PC-9 (cell line): ENCODE results near the gene MRTO4. TPM values are rescaled to one million over a fixed set of nuclear protein-coding genes. Genes with fewer than 3 reads are reported as not detected.
"Not testable (repeated sequence)": the region's sequence is repeated elsewhere in the genome, so short reads cannot be mapped to it uniquely, and the experiment has no call there.

ENCODE experiments used
- BruUV-seq: library from RNA; stranded (reverse); fragments of 400-500 nt; replicated peaks from 2 replicates; lab custom pipeline; 2021; lab: Mats Ljungman, UMichigan
- CTCF ChIA-PET: fragments of 300-600 bp; sonication (Branson Sonifier 250); formaldehyde crosslinking; loops from one replicate; lab custom pipeline; 2022; ENCODE audit warnings: antibody characterized with exemption; lab: Charles Lee
- POLR2A ChIA-PET: fragments of 300-600 bp; sonication (Branson Sonifier 250); formaldehyde crosslinking; loops from one replicate; lab custom pipeline; 2022; ENCODE audit warnings: antibody characterized with exemption; ENCODE audit not compliant: unreplicated experiment; lab: Charles Lee
- DNase-seq, 2 experiments: peaks; one replicate each; pipeline versions ENCODE4 v3.0.0 to v3.0.0-alpha.2; 2015 to 2022; ENCODE audit warnings: mixed read lengths in 1 of 2
- H2AFZ ChIP-seq: fragments of 200-600 bp; sonication (generic); 2 replicates; pipeline ENCODE4 v1.8.1; 2017; ENCODE audit warnings: antibody characterized with exemption
- H3F3A ChIP-seq: fragments of 200-600 bp; sonication (generic); 2 replicates; pipeline ENCODE4 v1.8.1; 2017; ENCODE audit warnings: antibody characterized with exemption, mild to moderate bottlenecking, low read depth; ENCODE audit not compliant: insufficient read depth
- H3K27ac ChIP-seq: fragments of 200-600 bp; sonication (generic); 2 replicates; pipeline ENCODE4 v1.6.1; 2016; ENCODE audit warnings: mixed run types
- H3K27me3 ChIP-seq: fragments of 200-600 bp; sonication (generic); 2 replicates; pipeline ENCODE4 v1.6.1; 2016; ENCODE audit warnings: low read depth, mixed run types; ENCODE audit not compliant: insufficient read depth
- H3K36me3 ChIP-seq: fragments of 200-600 bp; sonication (generic); 2 replicates; pipeline ENCODE4 v1.6.1; 2016; ENCODE audit warnings: low read depth, mixed run types
- H3K4me1 ChIP-seq: fragments of 200-600 bp; sonication (generic); replicated peaks from 2 replicates; pipeline ENCODE4 v1.6.1; 2016; ENCODE audit warnings: mixed run types; ENCODE audit not compliant: insufficient read depth
- H3K4me2 ChIP-seq: fragments of 200-600 bp; sonication (generic); 2 replicates; pipeline ENCODE4 v1.6.1; 2017; ENCODE audit warnings: mixed run types
- H3K4me3 ChIP-seq: fragments of 200-600 bp; sonication (generic); 2 replicates; pipeline ENCODE4 v1.6.1; 2016; ENCODE audit warnings: mixed run types
- H3K79me2 ChIP-seq: fragments of 200-600 bp; sonication (generic); 2 replicates; pipeline ENCODE4 v1.6.1; 2017; ENCODE audit warnings: low read depth, mixed run types
- H3K9me2 ChIP-seq: fragments of 200-600 bp; sonication (generic); 2 replicates; pipeline ENCODE4 v1.8.1; 2017; ENCODE audit warnings: mild to moderate bottlenecking; ENCODE audit not compliant: insufficient read depth
- H3K9me3 ChIP-seq: fragments of 200-600 bp; sonication (generic); 2 replicates; pipeline ENCODE4 v1.8.1; 2016; ENCODE audit warnings: low read depth; ENCODE audit not compliant: insufficient read depth
- H4K20me1 ChIP-seq: fragments of 200-600 bp; sonication (generic); 2 replicates; pipeline ENCODE4 v1.8.1; 2017; ENCODE audit not compliant: insufficient read depth
- EZH2 ChIP-seq: fragments of 200-600 bp; sonication (generic); IDR thresholded peaks from 2 replicates; pipeline ENCODE4 v1.8.0; 2017; ENCODE audit warnings: antibody characterized with exemption, low read depth
- intact Hi-C: fragments of 100-400 bp; cut with micrococcal nuclease; formaldehyde crosslinking; loops from one replicate; pipeline ENCODE4 v1.10.0; 2022; ENCODE audit not compliant: unreplicated experiment
- total RNA-seq: library from RNA; stranded (reverse); gene quantifications from 2 replicates; pipeline ENCODE4 v1.2.3, GENCODE V29; 2021
- TF ChIP-seq, protein P1 (sequence below): fragments of 200-600 bp; sonication (generic); conservative IDR thresholded peaks from 2 replicates; pipeline ENCODE4 v1.6.1; 2017; ENCODE audit warnings: mixed run types, antibody characterized with exemption, mild to moderate bottlenecking, moderate library complexity

MRTO4 gene
- total RNA-seq, 1 experiment from 2014 or later: 29.0 TPM

DNA sequence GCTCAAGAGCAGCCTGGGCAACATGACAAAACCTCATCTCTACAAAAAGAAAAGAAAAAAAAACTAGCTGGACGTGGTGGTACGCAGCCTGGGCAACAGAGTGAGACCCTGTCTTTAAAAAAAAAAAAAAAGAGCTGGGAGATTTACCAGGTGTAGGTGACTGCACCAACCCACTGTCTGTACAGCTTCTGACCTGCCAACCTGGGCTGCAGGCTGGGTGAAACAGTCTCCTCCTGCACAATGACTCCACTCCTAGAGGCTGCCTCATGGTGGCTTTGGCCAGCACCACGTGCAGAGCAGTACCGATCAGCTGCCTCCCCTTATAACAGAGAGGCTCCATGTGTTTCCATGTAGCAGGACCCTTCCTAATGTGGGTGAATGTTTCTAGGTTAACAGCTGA is 3.7 kb downstream of the MRTO4 start:
- CTCF ChIA-PET: no interaction called here
- no peak for DNase-seq
- H3K4me1 ChIP-seq: peaks cover 14% of the 10 kb centered on the region
- no peaks in the 10 kb centered on the region for H3K9me2 ChIP-seq
- no peak overlapping the region for H3K4me2 ChIP-seq
- intact Hi-C loops: no loop called here
- H3K4me3 ChIP-seq: no peak overlapping the region
- no peak overlapping the region for H3K27ac ChIP-seq
- TF ChIP-seq, protein P1, sequence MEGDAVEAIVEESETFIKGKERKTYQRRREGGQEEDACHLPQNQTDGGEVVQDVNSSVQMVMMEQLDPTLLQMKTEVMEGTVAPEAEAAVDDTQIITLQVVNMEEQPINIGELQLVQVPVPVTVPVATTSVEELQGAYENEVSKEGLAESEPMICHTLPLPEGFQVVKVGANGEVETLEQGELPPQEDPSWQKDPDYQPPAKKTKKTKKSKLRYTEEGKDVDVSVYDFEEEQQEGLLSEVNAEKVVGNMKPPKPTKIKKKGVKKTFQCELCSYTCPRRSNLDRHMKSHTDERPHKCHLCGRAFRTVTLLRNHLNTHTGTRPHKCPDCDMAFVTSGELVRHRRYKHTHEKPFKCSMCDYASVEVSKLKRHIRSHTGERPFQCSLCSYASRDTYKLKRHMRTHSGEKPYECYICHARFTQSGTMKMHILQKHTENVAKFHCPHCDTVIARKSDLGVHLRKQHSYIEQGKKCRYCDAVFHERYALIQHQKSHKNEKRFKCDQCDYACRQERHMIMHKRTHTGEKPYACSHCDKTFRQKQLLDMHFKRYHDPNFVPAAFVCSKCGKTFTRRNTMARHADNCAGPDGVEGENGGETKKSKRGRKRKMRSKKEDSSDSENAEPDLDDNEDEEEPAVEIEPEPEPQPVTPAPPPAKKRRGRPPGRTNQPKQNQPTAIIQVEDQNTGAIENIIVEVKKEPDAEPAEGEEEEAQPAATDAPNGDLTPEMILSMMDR: no peak
- no peak for TF ChIP-seq EZH2
- H3K27me3 ChIP-seq: no peaks in the 10 kb centered on the region
- H2AFZ ChIP-seq: no peak overlapping the region
- no peaks in the 10 kb centered on the region; the same call in 1 of the 2 replicates for H3F3A ChIP-seq
- H3K79me2 ChIP-seq: peaks cover 50% of the 10 kb centered on the region
- H4K20me1 ChIP-seq: peaks cover 21% of the 10 kb centered on the region
- H3K9me3 ChIP-seq: no peaks in the 10 kb centered on the region
- POLR2A ChIA-PET: no interaction called here
- H3K36me3 ChIP-seq: no peaks in the 10 kb centered on the region
- no TSS peak for BruUV-seq

DNA sequence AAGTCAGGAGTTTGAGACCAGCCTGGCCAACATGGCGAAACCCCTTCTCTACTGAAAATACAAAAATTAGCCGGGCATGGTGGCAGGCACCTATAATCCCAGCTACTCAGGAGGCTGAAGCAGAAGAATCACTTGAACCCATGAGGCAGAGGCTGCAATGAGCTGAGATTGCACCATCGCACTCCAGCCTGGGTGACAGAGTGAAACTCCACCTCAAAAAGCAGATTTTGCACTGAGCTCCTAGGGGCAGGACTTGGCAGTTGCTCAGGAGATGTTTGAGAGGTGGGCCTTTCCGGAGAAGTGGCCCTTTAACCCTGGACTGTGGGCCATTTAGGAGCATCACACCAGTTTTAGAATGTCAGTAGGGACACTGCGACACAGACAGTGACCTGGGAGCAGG is 4.7 kb downstream of the MRTO4 start:
- POLR2A ChIA-PET, H3K4me2 ChIP-seq, H2AFZ ChIP-seq, H3K9me3 ChIP-seq, DNase-seq, BruUV-seq, intact Hi-C loops, H3K27ac ChIP-seq, H3K27me3 ChIP-seq, H3K36me3 ChIP-seq, H3F3A ChIP-seq, H3K9me2 ChIP-seq, CTCF ChIA-PET, H3K4me3 ChIP-seq: not testable (repeated sequence)
- H3K4me1 ChIP-seq: peaks cover 11% of the 10 kb centered on the region
- peaks cover 40% of the 10 kb centered on the region for H3K79me2 ChIP-seq
- peaks cover 21% of the 10 kb centered on the region for H4K20me1 ChIP-seq

DNA sequence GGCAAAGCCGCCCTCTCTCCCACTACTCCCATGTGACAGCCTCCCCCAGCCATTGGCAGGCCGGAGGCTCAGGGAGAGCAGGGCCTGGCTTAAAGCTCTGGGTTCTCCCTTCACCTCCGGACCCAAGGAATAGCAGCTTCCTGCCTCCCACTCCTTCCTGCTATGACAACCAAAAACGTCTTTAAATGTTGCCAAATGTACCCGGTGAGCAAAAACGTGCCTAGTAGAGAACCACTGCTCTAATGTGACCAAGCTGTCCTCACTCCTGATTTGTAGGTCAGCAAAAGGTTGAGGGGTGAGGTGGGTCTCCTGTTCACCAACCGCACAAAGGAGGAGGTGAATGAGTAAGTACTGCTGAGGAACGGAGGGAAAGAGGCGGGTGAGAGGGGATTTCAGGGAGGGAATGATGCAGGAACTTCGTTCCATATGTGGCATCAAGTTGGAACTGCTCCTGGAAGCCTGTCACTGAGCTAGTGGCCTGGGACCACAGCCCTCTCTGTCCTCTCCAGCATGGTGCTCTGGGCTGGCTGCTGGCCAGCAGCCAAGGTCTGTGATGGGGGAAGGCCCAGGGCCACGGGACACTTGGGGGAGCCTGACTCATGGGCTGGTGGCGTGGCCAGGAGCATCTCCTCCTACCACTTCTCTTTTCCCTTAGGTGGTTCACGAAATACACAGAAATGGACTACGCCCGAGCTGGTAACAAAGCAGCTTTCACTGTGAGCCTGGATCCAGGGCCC is 5.7 kb downstream of the MRTO4 start:
- CTCF ChIA-PET: no interaction called here
- intact Hi-C loops: no loop called here

More for the DNA sequence above, 5.7 kb downstream of the MRTO4 start:
- no TSS peak for BruUV-seq
- H2AFZ ChIP-seq: no peak overlapping the region
- no peaks in the 10 kb centered on the region; the same call in 1 of the 2 replicates for H3F3A ChIP-seq
- no peaks in the 10 kb centered on the region for H3K36me3 ChIP-seq
- H3K79me2 ChIP-seq: peaks cover 32% of the 10 kb centered on the region
- no peaks in the 10 kb centered on the region for H3K9me2 ChIP-seq
- no peak for DNase-seq
- no peaks in the 10 kb centered on the region for H3K9me3 ChIP-seq
- H3K4me1 ChIP-seq: peaks cover 11% of the 10 kb centered on the region
- no peaks in the 10 kb centered on the region for H3K27me3 ChIP-seq
- no peak overlapping the region for H3K4me2 ChIP-seq
- H3K27ac ChIP-seq: no peak overlapping the region
- POLR2A ChIA-PET: no interaction called here
- no peak overlapping the region for H3K4me3 ChIP-seq
- peaks cover 21% of the 10 kb centered on the region for H4K20me1 ChIP-seq
- no peak for TF ChIP-seq EZH2
- TF ChIP-seq, protein P1: no peak
